HCEC 1CT (cell line): ENCODE results near the gene MTG2.

Source experiments
- DNase-seq: peaks from one replicate; pipeline ENCODE4 v3.0.0-alpha.2; 2017

The MTG2 gene

DNA sequence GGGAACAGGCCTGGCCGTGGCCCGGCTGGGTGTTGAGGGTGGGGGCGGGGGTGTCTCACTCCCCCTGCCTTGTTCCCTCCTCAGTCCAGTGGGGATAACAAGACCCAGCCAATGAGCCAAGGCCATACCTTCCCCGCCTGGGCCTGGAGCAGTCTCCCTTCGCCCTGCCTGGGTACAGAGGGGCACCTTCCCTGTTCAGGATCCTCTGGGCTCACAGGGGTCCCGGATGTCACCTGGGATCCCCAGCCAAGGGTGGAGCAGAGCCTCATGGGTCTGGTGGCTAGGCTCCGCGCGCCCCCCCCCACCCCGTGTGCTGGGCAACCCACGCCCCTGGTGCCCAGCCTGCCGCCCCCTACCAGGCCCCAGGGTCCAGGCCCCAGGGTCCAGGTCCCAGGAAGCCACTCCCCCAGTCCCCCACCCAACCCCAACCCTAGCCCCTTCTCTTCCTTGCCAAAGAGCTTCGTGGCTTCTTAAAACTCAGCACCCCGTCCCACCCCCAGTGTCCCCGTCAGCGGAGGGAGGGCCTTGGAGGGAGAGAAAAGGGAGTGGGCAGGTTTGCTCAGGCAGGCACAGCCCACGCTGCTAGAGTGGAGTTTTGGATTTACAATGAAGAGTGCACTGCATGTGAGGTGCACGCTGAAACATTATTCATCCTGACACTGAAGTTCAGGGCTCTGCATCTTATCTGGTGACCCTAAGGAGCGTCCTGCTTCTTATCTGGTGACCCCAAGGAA, 25.4 kb downstream of the MTG2 start:
- DNase-seq = no peak

DNA sequence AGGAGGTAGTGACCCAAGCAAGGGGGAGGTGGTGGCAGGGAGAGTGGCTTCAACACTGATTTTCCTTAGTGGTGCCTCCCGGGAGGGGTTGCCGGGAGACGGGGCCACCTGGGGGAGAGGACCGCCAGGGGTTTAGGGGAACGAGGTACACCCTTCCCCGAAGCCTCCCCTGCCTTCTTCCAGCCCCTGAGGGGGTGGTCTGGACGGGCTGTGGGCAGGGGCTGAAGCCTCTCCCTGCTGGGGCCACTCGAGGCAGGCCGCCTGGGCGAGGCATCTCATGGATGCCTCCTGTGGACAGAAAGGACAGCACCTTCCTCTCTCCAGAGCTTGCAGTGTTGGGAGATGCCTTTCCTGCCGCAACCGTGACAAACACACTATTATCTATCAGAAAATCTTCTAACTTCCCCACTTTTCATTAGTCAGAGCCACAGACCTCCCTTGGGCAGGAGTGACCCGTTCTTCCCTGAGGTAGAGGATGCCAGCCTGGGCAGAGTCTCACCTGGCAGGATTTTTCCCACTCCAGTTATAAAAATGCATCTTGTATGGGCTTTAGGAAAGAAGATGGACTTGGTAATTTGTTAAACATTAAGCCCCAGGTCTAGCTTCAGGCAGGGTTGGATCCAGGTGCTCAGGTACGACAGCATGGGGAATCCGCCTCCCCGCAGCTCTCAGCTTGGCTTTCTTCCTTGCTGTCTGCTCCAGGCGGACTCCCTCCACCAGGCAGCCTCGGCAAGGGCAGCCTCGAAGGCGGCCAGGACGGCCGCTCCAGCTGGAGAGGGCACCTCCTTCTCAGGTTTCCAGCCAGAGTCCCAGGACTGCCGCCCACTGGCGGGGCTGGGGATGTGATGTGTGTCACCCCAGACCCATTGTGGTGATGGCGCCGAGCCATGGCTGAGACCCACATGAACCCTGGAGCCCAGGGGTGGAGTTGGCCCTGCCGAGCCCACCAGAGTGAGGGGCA, 26.2 kb downstream of the MTG2 start:
- no peak for DNase-seq

DNA sequence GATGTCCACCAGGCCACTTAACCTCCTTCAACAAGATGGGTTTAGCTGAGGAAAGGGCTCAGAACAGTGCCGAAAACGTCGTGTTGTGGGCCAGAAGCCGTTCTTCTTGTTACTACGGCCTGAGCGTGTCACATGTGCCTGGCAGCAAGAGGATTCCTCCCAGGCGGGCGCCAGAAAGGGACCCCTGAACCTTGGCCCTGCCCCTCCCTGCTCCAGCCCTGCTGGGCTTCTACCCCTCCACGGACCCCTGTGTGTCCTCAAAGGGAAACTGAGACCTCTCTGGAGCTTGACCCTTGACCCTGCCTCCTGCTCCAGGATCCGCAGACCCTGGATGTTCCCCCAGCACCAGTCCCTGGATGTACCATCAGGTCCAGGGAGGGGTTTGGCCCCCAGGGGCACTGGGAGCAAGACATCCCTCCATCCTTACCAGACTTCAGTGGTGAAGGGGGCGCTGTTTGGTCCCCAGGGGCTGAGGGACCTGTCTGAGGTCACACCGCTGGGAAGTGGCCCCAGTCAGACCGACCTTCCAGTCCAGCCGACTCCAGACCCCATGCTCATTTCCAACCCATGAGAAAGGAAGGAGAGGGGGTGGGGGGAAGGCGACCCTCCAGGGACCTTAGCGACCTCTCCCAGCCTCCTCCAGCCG, 27.1 kb downstream of the MTG2 start:
- no peak for DNase-seq

DNA sequence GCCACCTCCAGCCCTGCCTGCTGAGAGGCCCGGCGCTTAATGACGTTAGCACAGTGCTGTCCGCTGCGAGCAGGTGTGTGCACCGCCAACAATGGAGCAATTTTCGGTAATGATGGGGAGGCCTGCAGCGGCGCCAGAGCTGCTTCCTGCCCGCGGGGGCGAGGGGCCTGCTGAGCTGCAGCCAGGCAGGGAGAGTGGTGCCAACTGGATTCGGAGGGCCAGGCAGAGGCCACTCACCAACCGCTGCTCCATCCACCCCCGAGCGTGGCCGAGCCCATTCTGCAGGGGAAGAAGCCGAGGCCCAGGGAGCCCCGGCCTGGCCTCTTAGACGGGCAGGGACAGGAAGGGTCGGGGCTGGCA, 27.6 kb downstream of the MTG2 start:
- DNase-seq = no peak

DNA sequence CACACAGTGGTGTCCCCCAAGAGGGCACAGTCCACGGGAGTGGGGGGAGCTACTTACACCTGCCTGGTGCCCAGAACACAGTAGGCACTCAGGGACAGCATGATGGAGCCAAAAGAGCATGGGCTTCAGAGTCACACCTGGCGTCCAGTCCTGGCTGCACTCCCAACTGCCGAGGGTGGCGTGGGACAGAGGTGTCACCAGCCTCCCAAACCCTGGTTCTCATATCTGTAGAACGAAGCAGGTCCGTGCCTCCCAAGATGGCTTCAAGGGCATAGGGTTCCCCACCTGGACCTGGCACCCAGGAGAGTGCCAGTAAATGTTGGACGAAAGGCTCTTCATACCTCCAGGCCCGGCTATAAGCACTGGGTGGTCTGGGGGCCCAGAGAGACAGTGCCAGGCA, 28.4 kb downstream of the MTG2 start:
- no peak for DNase-seq

DNA sequence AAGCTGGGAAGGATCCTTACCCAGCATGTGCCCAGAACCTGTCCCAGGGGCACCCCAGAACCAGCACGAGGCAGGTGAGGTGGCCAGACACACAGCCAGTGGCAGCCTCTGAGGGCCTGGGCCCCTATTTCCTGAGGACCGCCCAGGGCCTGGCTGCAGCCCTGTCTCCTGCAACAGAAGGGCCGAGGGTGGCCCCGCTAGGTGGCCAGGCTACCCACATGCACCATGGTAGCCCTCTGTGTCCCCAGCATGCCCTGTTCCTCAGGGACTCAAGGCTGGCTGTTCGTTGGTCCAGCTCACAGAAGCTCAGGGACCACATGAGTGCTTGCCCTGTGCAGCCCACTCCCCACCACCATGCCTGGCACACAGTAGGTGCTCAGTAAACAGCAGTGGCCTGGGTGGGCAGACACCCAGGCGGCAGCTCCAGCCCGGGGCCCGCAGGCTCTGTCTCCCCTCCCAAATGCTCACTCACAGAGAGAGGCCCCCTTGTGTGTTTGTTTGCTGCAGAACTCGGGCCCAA, 29.0 kb downstream of the MTG2 start:
- no peak for DNase-seq

DNA sequence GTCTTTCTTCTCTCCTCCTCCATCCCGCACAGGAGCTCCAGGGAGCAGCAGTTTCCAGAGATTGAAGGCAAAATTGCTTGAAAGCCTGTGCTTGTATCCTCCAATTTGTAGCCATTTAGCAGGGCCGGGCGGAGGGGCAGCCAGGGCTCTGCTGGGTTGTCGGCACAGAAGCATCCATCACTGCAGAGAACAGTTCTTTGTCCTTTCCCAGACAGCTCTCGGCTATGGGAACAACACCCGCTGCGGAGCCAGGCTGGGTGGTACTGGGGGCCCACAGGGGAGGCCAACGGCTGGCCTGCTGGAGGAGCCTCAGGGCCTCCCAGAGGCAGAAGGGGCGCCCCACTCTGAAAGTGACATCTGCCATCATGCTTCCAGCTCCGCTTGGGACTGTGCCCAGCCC, 29.5 kb downstream of the MTG2 start:
- no peak for DNase-seq

DNA sequence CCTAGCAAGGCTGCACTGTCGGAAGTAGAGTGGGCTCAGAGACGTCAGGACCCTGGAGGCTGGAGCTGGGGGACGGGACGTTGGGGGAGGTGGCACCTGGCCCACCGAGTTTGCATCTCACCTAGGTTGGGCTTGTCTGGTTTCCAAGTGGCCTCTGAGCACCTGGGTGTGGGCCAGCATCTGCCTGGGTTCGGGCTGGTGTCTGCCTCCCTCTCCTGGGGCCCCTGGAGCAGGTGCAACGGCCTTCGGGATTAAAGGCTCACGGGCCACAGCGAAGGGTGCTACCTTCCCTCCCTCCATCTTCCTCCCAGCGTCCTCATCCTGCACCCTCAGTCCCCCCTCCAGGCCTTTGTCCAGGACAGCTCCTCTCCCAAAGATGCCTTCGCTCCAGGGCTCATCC, 31.2 kb downstream of the MTG2 start:
- no peak for DNase-seq

DNA sequence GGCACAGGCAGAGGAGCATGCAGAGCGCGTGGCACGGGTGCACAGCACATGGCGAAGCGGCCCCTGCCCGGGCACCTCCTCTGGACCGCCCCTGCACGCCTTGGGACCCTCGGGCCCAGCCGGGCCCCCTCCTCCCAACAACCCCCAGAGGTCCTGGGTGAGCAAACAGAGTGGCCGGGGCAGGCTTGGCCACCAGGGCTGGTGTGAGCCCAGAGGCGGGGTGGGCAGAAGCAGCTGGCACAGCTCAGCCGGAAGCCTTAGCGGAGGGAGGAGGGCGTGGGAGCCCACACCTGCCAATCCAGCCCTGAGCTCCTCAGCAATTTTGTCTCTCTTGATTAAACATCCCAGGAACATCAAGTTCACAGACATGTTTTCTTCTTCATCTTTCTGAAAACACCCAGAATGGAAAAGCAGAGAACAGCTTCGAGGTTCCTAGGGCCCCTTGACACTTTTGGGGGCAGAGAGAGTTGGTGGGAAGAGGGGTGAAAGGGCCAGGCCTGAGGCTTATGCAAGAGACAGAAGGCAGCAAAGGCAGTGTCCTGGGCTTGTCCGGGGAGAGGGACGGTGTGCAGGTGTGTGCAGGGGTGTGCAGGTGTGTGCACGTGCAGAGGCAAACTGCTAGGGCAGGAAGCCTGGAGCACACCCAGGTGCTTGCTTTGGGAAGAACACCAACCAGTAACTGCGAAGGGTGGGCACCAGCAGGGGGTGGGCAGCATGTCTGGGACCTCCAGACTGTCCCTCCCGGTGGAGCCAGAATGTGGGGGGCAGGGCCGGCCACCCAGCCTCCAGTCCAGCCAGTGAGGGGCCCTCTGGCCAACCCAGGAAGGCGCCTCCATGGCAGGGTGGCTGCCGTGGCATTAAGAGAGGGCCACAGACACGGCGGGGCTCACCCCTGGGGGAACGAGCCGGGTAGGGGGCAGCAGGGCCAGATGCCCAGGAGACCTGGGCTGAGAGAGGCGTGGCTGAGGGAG, 32.5 kb downstream of the MTG2 start:
- no peak for DNase-seq

DNA sequence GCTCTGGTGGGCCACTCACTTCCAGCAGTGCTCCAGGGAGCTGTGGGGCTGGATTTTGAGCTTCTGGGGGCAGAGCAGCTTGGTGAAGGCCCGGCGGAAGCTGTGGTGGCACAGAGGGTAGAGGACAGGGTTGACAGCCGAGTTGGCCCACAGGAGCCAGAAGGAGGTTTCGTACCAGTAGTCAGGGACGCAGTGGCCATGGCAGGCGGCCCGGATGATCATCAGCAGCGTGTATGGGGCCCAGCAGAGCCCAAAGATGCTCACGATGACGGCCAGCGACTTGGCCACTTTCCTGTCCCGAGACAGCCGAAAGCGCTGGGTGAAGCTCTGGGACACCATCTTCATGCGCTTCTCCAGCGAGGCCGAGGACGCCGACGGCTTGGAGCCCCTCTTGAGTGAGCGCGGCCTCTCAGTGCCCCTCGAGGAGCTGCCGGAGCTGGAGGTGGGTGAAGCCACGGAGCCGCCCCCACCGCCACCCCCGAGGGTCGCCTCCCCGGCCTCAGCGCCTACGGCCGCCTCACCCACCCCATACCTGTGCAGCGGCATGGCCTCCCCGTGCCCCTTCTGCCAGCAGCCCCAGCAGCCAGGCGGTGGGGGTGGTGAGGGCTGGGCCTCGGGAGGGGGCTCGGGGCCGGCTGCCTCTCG, 33.3 kb downstream of the MTG2 start:
- DNase-seq = no peak

DNA sequence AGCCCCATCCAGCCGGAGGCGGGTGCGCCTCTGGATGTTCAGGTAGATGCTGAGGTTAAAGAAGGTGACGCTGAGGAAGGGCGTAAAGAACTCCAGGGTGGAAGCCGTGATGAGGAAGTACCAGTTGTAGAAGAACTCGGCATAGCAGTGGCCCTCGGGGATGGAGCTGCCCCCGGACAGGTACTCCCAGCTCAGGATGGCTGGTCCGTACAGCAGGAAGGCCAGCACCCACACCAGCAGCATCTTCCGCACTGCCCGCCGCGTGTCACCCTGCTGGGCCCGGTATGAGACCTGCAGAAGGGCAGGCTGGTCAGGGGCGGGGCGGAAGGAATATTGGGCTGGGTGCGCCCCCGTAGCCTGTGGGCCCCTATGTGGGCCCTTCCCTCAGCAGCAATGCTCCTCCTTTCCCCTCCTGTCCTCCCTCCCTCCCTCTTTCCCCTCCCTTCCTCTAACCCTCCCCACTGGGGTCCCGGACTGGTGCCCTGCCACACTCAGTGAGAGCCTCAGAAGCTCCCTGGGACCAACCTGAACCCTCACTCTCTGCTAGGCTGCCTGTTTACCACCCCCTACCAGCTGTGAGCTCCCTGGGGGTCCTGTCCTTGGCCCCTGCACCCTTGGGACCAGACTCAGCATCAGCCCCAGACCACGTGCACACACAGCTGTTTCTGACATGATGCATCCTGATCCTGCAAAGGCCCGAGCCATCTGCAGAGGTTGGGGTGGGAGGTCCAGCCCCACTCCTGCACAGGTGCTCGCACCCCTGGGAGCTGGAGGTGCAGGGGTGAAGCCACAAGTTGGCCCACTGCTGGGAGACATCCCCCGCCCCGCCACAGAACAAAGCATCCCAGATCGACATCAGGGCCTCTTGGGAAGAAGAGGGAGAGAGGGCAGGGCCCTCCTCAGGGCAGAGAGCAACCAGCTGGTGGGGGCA, 34.1 kb downstream of the MTG2 start:
- no peak for DNase-seq

DNA sequence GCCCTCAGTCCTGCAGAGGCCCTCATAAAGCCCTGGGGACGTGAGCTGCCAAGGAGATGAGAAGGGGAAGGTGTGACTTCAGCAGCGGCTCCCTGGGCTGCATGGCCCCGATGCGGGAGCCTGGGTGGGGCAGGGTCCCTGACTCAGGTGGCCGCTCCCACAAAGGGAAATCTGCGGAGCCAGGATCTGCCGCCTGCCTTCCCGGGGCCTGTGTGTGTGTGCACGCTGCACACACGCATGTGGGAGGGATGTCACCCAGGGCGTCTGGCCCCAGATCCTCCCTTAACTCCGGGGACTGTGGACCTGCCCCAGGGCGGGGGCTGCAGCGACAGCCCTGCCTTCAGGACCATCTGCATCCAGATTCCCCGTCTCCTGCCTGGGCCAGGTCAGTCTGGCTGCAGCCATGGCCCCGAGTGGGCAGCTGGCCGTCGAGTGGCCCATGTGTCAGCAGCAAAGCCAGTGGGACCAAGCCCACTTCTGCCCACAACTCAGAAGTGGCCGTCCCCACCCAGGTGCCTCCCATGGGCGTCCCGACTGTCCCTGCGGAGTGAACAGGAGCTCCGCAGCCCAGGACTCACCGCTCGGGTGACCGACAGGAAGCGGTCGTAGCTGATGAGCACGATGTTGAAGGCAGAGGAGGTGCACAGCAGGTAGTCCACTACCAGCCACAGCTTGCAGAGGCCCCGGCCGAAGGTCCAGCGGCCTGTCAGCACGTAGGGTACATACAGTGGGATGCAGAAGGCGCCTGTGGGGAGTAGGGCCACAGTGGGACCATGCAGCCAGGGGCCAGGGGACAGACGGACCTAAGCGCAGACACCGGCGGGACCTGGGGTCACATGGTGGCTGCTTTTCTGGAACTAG, 35.3 kb downstream of the MTG2 start:
- DNase-seq = no peak

DNA sequence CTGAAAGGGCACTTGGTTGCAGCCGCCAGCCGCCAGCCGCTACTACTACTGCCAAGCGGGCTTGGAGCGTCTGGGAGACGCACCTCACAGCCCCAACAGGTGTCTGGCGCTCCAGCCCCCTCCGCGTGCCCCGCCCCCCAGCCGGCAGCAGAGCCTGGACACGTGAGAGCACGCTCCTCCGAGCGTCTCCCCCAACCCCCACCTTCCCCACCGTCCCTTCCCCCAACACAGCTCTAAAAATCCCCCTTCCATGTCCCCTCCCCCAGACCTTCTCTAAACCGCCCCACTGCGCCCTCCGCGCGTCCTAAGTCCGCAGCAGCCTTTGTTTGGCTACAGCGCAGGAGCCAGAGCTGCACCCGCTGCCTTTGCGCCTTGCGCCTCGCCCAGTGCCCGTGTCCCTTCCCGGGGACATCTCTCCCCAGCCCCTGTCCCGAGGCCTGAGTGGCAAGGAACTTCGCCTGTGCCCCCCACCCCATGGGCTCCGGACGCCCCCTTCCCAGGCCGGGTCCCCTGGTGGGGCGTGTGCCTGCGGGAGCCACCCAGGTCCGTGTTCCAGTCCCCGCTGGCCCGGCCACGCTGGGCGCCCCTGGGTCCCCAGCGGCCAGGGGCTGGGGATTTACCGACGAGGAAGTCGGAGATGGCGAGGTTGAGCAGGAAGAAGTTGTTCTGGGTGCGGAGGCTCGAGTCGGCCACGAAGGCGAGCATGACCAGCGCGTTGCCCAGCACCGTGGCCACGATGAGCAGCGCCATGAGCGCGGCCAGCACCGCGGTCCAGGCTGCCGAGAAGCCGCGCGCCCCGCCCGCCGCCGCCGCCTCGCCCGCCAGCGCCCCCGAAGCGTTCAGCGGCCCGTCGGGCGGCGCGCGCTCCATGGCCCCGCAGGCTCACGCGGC, 36.5 kb downstream of the MTG2 start:
- DNase-seq = no peak

DNA sequence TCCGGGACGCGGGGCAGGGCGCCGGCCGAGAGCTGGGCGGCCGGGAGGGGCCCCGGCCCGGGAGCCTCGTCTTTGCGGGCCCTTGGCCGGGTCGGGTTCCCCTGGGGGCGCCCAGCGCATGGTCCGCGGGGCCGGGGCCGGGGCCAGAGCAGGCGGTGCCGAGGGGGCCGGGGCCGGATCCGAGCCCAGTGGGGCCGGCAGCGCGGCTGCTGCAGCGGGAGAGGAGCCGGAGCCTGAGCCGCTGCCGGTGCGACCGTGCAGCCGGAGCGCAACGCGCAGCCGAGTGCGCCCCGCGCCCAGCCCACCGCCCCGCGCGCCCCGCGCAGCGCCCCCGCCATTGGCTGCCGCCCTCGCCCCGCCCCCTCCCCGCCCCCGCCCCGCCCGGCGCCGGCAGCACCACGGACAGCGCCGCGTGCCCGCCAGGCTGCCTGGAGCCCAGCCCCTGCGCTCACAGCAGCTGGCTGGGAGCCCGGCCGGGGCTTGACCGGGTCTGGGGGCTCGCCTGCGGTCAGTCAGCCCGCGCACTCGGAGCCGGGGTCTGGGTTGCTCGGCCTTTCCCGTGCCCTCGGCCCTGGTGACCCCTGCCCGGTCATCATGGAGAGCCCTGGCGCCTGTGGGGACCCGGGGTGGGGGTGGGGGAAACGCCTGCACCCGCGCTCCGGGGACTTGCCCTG, 37.3 kb downstream of the MTG2 start, which contains the start of gene HRH3:
HRH3 (minus strand) TSS at position 287 of the 674 bp plus-strand sequence. CDS start 308 bp downstream, outside the sequence.
- DNase-seq = no peak

DNA sequence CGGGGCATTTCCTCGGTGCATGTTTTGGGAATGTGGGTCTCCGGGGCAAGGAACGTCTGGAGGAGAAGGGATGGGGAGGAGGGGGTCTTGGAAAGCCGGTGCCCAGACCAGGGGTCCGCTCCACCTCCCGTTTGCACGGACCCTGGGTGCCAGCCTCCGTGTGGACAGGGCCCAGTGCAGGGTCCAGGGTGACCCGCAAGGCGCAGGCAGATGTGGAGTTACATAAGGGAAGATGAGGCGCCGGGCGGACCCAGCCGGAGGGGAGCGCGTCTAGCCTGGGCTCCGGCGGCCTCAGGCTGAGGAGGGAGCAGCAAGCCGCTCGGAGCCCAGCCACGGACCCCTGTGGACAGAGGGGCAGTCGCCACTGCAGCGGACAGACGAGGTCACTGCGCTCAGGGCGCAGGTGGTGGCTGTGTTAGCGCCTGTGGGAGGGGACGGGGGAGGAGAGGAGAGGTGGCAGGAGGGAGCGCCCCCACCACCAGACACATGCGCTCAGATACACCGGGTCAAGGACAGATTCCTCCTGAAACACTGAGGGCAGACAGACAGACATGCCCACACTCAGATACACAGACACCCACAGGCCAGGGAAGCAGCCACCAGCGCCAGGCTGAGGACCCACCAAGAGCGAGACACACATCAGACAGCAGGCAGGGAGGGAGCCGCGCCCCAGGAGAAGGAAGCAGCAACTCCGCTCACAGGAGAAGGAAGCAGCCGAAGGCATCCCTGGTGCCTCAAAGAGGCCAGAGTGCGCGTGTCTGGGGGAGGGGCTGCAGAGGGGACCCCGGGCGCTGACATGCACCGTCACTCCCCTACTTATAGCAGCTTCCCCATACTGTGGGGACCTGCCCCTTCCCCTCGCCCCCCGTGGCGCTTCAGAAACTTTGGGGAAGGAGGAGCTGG, 38.1 kb downstream of the MTG2 start:
- no peak for DNase-seq

DNA sequence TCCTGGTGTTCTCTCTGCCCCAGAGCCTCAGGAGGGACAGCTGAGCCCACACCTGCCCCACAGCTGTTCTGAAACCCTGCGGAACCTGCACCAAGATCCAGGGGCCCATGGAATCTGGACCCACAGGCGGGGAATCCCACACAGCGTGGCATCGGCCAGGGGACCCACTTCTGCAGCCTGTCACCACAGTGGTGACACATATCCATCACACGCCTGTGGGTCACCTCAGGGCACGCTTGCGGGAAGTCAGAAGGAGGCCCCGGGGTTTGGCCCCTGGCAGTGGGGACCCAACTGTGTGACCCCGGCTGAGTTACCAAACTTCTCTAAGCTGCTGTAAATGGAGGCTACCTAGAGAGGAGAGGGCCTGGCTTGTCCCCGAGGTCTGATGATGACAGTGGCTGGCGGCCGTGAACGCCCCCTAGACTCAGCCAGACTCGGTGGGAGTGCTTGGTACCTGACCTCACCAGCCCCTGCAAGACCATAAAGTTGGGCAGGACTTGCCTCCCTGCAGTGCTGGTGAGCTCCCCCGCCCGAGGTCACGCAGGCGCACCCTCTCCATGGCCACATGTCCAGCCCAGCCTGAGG, 39.5 kb downstream of the MTG2 start:
- DNase-seq = no peak
